SU-DHL-6 (cell line): ENCODE data around the gene FRRS1L.

Source experiments
- CTCF ChIP-seq: fragments of 200-600 bp; sonication (generic); IDR thresholded peaks from one replicate; pipeline ENCODE4 v1.5.1; 2017; ENCODE audit warnings: antibody characterized with exemption, mild to moderate bottlenecking, low read length, moderate library complexity; ENCODE audit not compliant: insufficient read depth, poor library complexity, severe bottlenecking
- EZH2phosphoT487 ChIP-seq: fragments of 200-600 bp; sonication (generic), shearing (Covaris generic); conservative IDR thresholded peaks from 2 replicates; pipeline ENCODE4 v1.6.1; 2018; ENCODE audit warnings: mild to moderate bottlenecking, antibody characterized with exemption, low read length, moderate library complexity, mixed read lengths

GRCh38 chr9:109158651-109159050 lies 8.4 kb downstream of the FRRS1L start:
- TF ChIP-seq EZH2phosphoT487 (no peak), CTCF (no peak)
